H1 (cell line): ENCODE measurements around the gene PHTF2. TPM values are rescaled to one million over a fixed set of nuclear protein-coding genes. Genes with fewer than 3 reads are reported as not detected.

ENCODE experiments used
- CTCF ChIA-PET: fragments of 300-600 bp; sonication (Branson Sonifier 250); formaldehyde crosslinking; loops from one replicate; lab custom pipeline; 2021; ENCODE audit not compliant: partially characterized antibody; lab: Charles Lee
- POLR2A ChIA-PET: fragments of 300-600 bp; sonication (Branson Sonifier 250); formaldehyde crosslinking; loops from one replicate; lab custom pipeline; 2021; ENCODE audit warnings: inconsistent platforms; ENCODE audit not compliant: partially characterized antibody; lab: Charles Lee
- DNase-seq, 2 experiments: peaks; one replicate each; pipeline versions ENCODE4 v3.0.0 to v3.0.0-alpha.2; 2010 to 2022; ENCODE audit warnings: low spot score in 2 of 2, low read depth in 1 of 2, mixed read lengths in 1 of 2
- FAIRE-seq: peaks from 2 replicates; lab custom pipeline; 2011; peaks lifted over from hg19 to GRCh38; lab: Jason Lieb, UNC
- H2AFZ ChIP-seq: 2 replicates; pipeline ENCODE4 v1.8.1; 2012; ENCODE audit warnings: low read length, inconsistent platforms
- H2AK5ac ChIP-seq: 2 replicates; pipeline ENCODE4 v1.6.1; 2013; ENCODE audit warnings: low read depth, low read length
- H2BK120ac ChIP-seq: replicated peaks from 2 replicates; pipeline ENCODE3; 2013; ENCODE audit warnings: low read depth, low read length, inconsistent platforms
- H2BK12ac ChIP-seq: 2 replicates; pipeline ENCODE4 v1.6.1; 2013; ENCODE audit warnings: low read depth, low read length
- H2BK15ac ChIP-seq: 2 replicates; pipeline ENCODE4 v1.6.1; 2013; ENCODE audit warnings: low read length
- H2BK20ac ChIP-seq: 2 replicates; pipeline ENCODE4 v1.6.1; 2013; ENCODE audit warnings: low read length
- H2BK5ac ChIP-seq: 2 replicates; pipeline ENCODE4 v1.6.1; 2013; ENCODE audit warnings: low read depth, low read length
- H3K14ac ChIP-seq: 2 replicates; pipeline ENCODE4 v1.6.1; 2013; ENCODE audit warnings: inconsistent platforms; ENCODE audit not compliant: insufficient read length
- H3K18ac ChIP-seq: 2 replicates; pipeline ENCODE4 v1.6.1; 2013; ENCODE audit warnings: low read length; ENCODE audit errors: extremely low read depth
- H3K23ac ChIP-seq: 2 replicates; pipeline ENCODE4 v1.6.1; 2013; ENCODE audit warnings: inconsistent platforms; ENCODE audit not compliant: insufficient read length
- H3K23me2 ChIP-seq: 2 replicates; pipeline ENCODE4 v1.6.1; 2013; ENCODE audit warnings: low read depth, low read length
- H3K27ac ChIP-seq: 2 replicates; pipeline ENCODE4 v1.6.1; 2011; ENCODE audit warnings: low read depth, low read length, inconsistent platforms
- H3K27me3 ChIP-seq, 4 experiments: replicated peaks in 1 of 4; 1 replicate in 1 of 4; 2 replicates in 3 of 4; pipeline versions ENCODE4 v1.6.1 to v1.8.1; 2011 to 2013; ENCODE audit warnings: low read length in 3 of 4, mild to moderate bottlenecking in 3 of 4, inconsistent platforms in 2 of 4, mixed read lengths in 2 of 4, moderate library complexity in 1 of 4; ENCODE audit not compliant: control insufficient read depth in 3 of 4, insufficient read depth in 3 of 4; ENCODE audit errors: extremely low read depth in 1 of 4
- H3K36me3 ChIP-seq, 4 experiments: 2 replicates each; pipeline versions ENCODE4 v1.6.1 to v1.8.1; 2011 to 2013; ENCODE audit warnings: mild to moderate bottlenecking in 4 of 4, low read length in 3 of 4, moderate library complexity in 2 of 4, control low read depth in 1 of 4, inconsistent platforms in 1 of 4; ENCODE audit not compliant: insufficient read depth in 4 of 4, control insufficient read depth in 2 of 4
- H3K4ac ChIP-seq: replicated peaks from 2 replicates; pipeline ENCODE3; 2013; ENCODE audit warnings: low read length, low read depth, mixed read lengths, inconsistent platforms; ENCODE audit not compliant: insufficient read length
- H3K4me1 ChIP-seq, 4 experiments: replicated peaks in 1 of 4; 1 replicate in 1 of 4; 2 replicates in 3 of 4; pipeline versions ENCODE4 v1.6.1 to v1.8.1; 2011 to 2013; ENCODE audit warnings: low read length in 3 of 4, inconsistent platforms in 2 of 4, mixed read lengths in 1 of 4; ENCODE audit not compliant: insufficient read depth in 4 of 4, control insufficient read depth in 3 of 4
- H3K4me2 ChIP-seq, 2 experiments: 2 replicates each; pipeline versions ENCODE4 v1.6.1 to v1.8.1; 2011 to 2013; ENCODE audit warnings: low read depth in 2 of 2, low read length in 2 of 2, control low read depth in 1 of 2, inconsistent platforms in 1 of 2, mild to moderate bottlenecking in 1 of 2; ENCODE audit not compliant: insufficient read depth in 1 of 2
- H3K4me3 ChIP-seq, 4 experiments: fragments of 200-600, 300-600 bp in 1 of 4; sonication (generic), shearing (Covaris generic), sonication (Bioruptor Twin) in 1 of 4; 2 replicates each; pipeline versions ENCODE4 v1.5.1 to v1.8.1; 2011 to 2016; ENCODE audit warnings: low read length in 4 of 4, low read depth in 3 of 4, control low read depth in 2 of 4, inconsistent platforms in 2 of 4, mild to moderate bottlenecking in 2 of 4, mixed read lengths in 1 of 4, moderate library complexity in 1 of 4; ENCODE audit not compliant: insufficient read depth in 2 of 4; ENCODE audit errors: extremely low read depth in 1 of 4
- H3K56ac ChIP-seq: replicated peaks from 2 replicates; pipeline ENCODE3; 2013; ENCODE audit warnings: low read depth, mild to moderate bottlenecking, mixed read lengths, low read length, inconsistent platforms; ENCODE audit not compliant: insufficient read length
- H3K79me1 ChIP-seq: 2 replicates; pipeline ENCODE4 v1.6.1; 2013; ENCODE audit warnings: low read depth, low read length, control low read depth
- H3K79me2 ChIP-seq, 2 experiments: 2 replicates each; pipeline versions ENCODE4 v1.6.1 to v1.8.1; 2012 to 2013; ENCODE audit warnings: low read length in 2 of 2, mild to moderate bottlenecking in 2 of 2, inconsistent platforms in 1 of 2; ENCODE audit not compliant: insufficient read depth in 2 of 2, control insufficient read depth in 1 of 2
- H3K9ac ChIP-seq, 4 experiments: replicated peaks in 1 of 4; 1 replicate in 1 of 4; 2 replicates in 3 of 4; pipeline versions ENCODE4 v1.6.1 to v1.8.1; 2011 to 2013; ENCODE audit warnings: low read depth in 3 of 4, low read length in 3 of 4, control low read depth in 2 of 4, mild to moderate bottlenecking in 2 of 4, moderate library complexity in 2 of 4, inconsistent platforms in 1 of 4; ENCODE audit errors: extremely low read depth in 1 of 4
- H3K9me3 ChIP-seq, 2 experiments: 2 replicates each; pipeline versions ENCODE4 v1.6.1 to v1.8.1; 2012 to 2013; ENCODE audit warnings: mild to moderate bottlenecking in 2 of 2, moderate library complexity in 2 of 2, control low read depth in 1 of 2, inconsistent platforms in 1 of 2, low read depth in 1 of 2, low read length in 1 of 2, mixed read lengths in 1 of 2; ENCODE audit not compliant: insufficient read depth in 2 of 2
- H4K20me1 ChIP-seq, 2 experiments: replicated peaks in 1 of 2; 2 replicates each; pipeline versions ENCODE3 to v1.8.1; 2011 to 2013; ENCODE audit warnings: inconsistent platforms in 2 of 2, low read length in 2 of 2, mild to moderate bottlenecking in 1 of 2; ENCODE audit not compliant: insufficient read depth in 2 of 2, control insufficient read depth in 1 of 2
- H4K5ac ChIP-seq: 2 replicates; pipeline ENCODE4 v1.6.1; 2013; ENCODE audit warnings: low read length, low read depth, mixed read lengths, inconsistent platforms; ENCODE audit not compliant: insufficient read length
- H4K8ac ChIP-seq: 2 replicates; pipeline ENCODE4 v1.8.0; 2013; ENCODE audit warnings: mild to moderate bottlenecking, moderate library complexity, low read length, inconsistent platforms; ENCODE audit not compliant: insufficient read depth; ENCODE audit errors: extremely low read depth
- H4K91ac ChIP-seq: replicated peaks from 2 replicates; pipeline ENCODE3; 2013; ENCODE audit warnings: low read length, mixed read lengths, inconsistent platforms; ENCODE audit not compliant: insufficient read length
- BCL11A ChIP-seq, 2 experiments: IDR thresholded peaks; one replicate each; pipeline ENCODE4 v1.6.1; 2011; ENCODE audit warnings: low read depth in 2 of 2, low read length in 2 of 2, mild to moderate bottlenecking in 2 of 2
- BRCA1 ChIP-seq: IDR thresholded peaks from 2 replicates; pipeline ENCODE4 v1.6.1; 2012; ENCODE audit warnings: low read depth, low read length, improper control_type of control experiment
- CREB1 ChIP-seq: IDR thresholded peaks from 2 replicates; pipeline ENCODE4 v1.6.1; 2012; ENCODE audit warnings: inconsistent platforms
- E2F6 ChIP-seq: IDR thresholded peaks from 2 replicates; pipeline ENCODE4 v1.6.1; 2012; ENCODE audit warnings: inconsistent platforms
- EGR1 ChIP-seq: IDR thresholded peaks from 2 replicates; pipeline ENCODE4 v1.6.1; 2011; ENCODE audit warnings: low read depth, low read length, borderline replicate concordance
- GABPA ChIP-seq: IDR thresholded peaks from 2 replicates; pipeline ENCODE4 v1.6.1; 2011; ENCODE audit warnings: mild to moderate bottlenecking, low read length, moderate library complexity, borderline replicate concordance; ENCODE audit not compliant: insufficient read depth
- NANOG ChIP-seq: IDR thresholded peaks from 2 replicates; pipeline ENCODE4 v1.6.1; 2011; ENCODE audit warnings: low read length, low read depth, mild to moderate bottlenecking, inconsistent platforms; ENCODE audit not compliant: insufficient read depth, poor library complexity, severe bottlenecking
- SIX5 ChIP-seq: IDR thresholded peaks from 2 replicates; pipeline ENCODE4 v1.6.1; 2011; ENCODE audit warnings: mild to moderate bottlenecking, low read depth, low read length
- TBP ChIP-seq: IDR thresholded peaks from 2 replicates; pipeline ENCODE4 v1.6.1; 2011; ENCODE audit warnings: low read depth, low read length, improper control_type of control experiment
- TEAD4 ChIP-seq: IDR thresholded peaks from 2 replicates; pipeline ENCODE4 v1.6.1; 2012; ENCODE audit warnings: low read depth, low read length, inconsistent platforms, mixed read lengths
- WGBS, 2 experiments: shearing (Covaris generic) in 1 of 2; methylation state at CpG; one replicate each; pipeline versions ENCODE4 v1.1.6 to v1.1.7; 2013 to 2015; ENCODE audit warnings: low lambda C conversion rate in 2 of 2, mixed read lengths in 2 of 2, inconsistent platforms in 1 of 2, low coverage in 1 of 2, missing lambda C conversion rate in 1 of 2; ENCODE audit not compliant: insufficient replicate concordance in 2 of 2, insufficient coverage in 1 of 2, insufficient read length in 1 of 2; ENCODE audit errors: extremely low coverage in 1 of 2, missing lambda C conversion rate in 1 of 2; 5-methylcytosine and 5-hydroxymethylcytosine counted together
- polyA plus RNA-seq, 7 experiments: library from polyadenylated mRNA; depleted of rRNA in 3 of 7; stranded (reverse) in 5 of 7; unstranded in 2 of 7; fragments of >200 nt in 5 of 7; fragments of 200-250 nt in 2 of 7; gene quantifications; 1 replicate in 5 of 7; 2 replicates in 1 of 7; 4 replicates in 1 of 7; pipeline versions ENCODE4 v1.2.1 to v1.2.3, GENCODE V29; 2011 to 2013; ENCODE audit warnings: missing spikeins in 2 of 7, mixed read lengths in 2 of 7
- total RNA-seq: library from RNA; stranded (reverse); fragmentation: NEBNext Ultra II Directional; extraction: Animal tissue kit (Norgen Biotek cat#: 25700); gene quantifications from 2 replicates; pipeline ENCODE4 v1.2.1, GENCODE V29; 2021

Gene PHTF2
- total and polyA plus RNA-seq, 2 of the 8 experiments (the other 6 are each of a cell fraction or from before 2014, with no cell fraction given) = 9.0 to 25.4 TPM

GRCh38 chr7:77783545-77783944 lies 15.0 kb upstream of the PHTF2 start:
- H3K27me3 ChIP-seq = no peaks in the 10 kb centered on the region
- H2BK12ac ChIP-seq = no peak overlapping the region
- 83% methylated on average over 3 of the region's 3 CpGs; no CpG with 5 or more reads in 1 of the 2 experiments for WGBS, 2 experiments
- no peak overlapping the region for H4K91ac ChIP-seq
- no peak overlapping the region for H3K14ac ChIP-seq
- H3K4ac ChIP-seq = no peak overlapping the region
- no peak overlapping the region for H2BK5ac ChIP-seq
- no peak overlapping the region for H3K9ac ChIP-seq
- ChIA-PET POLR2A (no interaction called here), CTCF (no interaction called here)
- no peaks in the 10 kb centered on the region for H3K23me2 ChIP-seq
- no peak overlapping the region for H2AFZ ChIP-seq
- H2BK20ac ChIP-seq = no peak overlapping the region
- no peak overlapping the region for H3K23ac ChIP-seq
- no peak overlapping the region for H3K56ac ChIP-seq
- H3K4me3 ChIP-seq = no peak overlapping the region
- DNase-seq (no peak), FAIRE-seq (no peak)
- H3K79me1 ChIP-seq = no peaks in the 10 kb centered on the region
- no peak overlapping the region for H3K18ac ChIP-seq
- no peaks in the 10 kb centered on the region for H4K20me1 ChIP-seq
- H3K4me1 ChIP-seq = no peaks in the 10 kb centered on the region
- no peaks in the 10 kb centered on the region for H3K9me3 ChIP-seq
- H3K4me2 ChIP-seq = no peak overlapping the region
- H4K8ac ChIP-seq = no peak overlapping the region
- no peak overlapping the region for H2BK120ac ChIP-seq
- no peak overlapping the region for H2BK15ac ChIP-seq
- peaks cover 0 to 15% (median 2%) of the 10 kb centered on the region in 4 experiments; a peak in 3 of 8 replicates for H3K36me3 ChIP-seq
- H2AK5ac ChIP-seq = no peak overlapping the region
- H3K27ac ChIP-seq = no peak overlapping the region
- H4K5ac ChIP-seq = no peak overlapping the region
- H3K79me2 ChIP-seq = no peaks in the 10 kb centered on the region
- TF ChIP-seq NANOG (no peak), CREB1 (no peak), EGR1 (no peak), BRCA1 (no peak), E2F6 (no peak), GABPA (no peak), TBP (no peak), TEAD4 (no peak), BCL11A (IDR thresholded peaks at IDR 0.05; ENCODE audit: low read depth in 2 of 2, low read length in 2 of 2) (no peak), SIX5 (no peak)
